ENCODE measurements around the gene UGT1A3.

DNA sequence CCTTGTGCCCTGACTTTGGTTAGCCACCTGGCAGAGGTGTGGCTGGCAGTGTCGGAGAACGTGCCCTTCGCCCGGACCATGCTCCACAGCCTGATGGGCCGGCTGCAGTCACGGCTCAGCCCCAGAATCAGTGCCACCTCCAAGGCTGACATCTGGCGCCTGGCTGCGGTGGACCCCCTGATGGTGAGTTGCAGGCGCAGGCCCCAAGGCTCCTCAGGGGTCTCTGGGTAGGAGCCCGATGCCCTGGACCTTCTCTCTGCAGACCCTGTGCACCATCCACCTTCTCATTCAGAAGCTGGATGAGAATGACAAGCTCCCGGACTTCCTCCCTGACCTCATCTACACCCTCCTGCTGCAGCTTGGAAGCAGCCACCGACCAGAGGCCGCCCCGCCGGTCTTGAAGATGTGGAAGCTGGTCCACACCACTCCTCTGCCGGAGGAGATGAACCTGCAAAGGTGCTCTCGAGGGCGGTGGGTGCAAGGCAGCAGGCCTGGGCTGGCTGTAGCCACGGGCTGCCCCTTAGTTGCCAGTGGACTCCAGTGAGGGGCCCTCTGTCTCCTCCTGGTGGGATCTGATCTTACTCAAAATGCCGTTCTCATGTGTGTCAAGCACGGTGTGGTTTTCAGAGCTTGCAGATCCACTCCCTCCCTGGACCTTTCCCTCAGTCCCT, 93.4 kb downstream of the UGT1A3 start:
- TF ChIP-seq POLR2A (IDR thresholded peaks at IDR 0.05) = no peak
- TF ChIP-seq, protein P1, sequence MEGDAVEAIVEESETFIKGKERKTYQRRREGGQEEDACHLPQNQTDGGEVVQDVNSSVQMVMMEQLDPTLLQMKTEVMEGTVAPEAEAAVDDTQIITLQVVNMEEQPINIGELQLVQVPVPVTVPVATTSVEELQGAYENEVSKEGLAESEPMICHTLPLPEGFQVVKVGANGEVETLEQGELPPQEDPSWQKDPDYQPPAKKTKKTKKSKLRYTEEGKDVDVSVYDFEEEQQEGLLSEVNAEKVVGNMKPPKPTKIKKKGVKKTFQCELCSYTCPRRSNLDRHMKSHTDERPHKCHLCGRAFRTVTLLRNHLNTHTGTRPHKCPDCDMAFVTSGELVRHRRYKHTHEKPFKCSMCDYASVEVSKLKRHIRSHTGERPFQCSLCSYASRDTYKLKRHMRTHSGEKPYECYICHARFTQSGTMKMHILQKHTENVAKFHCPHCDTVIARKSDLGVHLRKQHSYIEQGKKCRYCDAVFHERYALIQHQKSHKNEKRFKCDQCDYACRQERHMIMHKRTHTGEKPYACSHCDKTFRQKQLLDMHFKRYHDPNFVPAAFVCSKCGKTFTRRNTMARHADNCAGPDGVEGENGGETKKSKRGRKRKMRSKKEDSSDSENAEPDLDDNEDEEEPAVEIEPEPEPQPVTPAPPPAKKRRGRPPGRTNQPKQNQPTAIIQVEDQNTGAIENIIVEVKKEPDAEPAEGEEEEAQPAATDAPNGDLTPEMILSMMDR (IDR thresholded peaks at IDR 0.05) = no peak
